GM21737 (cell line): Measurements from ENCODE around the gene PRXL2B.

Experiments used
- ATAC-seq: cut with Tn5 transposase; IDR thresholded peaks from one replicate; pipeline ENCODE4 v1.9.1; 2021; ENCODE audit warnings: mild to moderate bottlenecking, moderate library complexity; ENCODE audit not compliant: unreplicated experiment

The PRXL2B gene

GRCh38 chr1:2596530-2597333 is 10.2 kb downstream of the PRXL2B start:
- ATAC-seq, result no peak

- ATAC-seq, result no peak
These were observed 11.1 kb downstream of the PRXL2B start for GRCh38 chr1:2597441-2598328.

GRCh38 chr1:2598329-2598931 is 11.9 kb downstream of the PRXL2B start:
- no peak for ATAC-seq

- no peak for ATAC-seq
These were observed 15.2 kb downstream of the PRXL2B start for GRCh38 chr1:2601721-2602303.

GRCh38 chr1:2602311-2602835 is 15.8 kb downstream of the PRXL2B start:
- no peak for ATAC-seq

GRCh38 chr1:2602866-2603520 is 16.4 kb downstream of the PRXL2B start:
- no peak for ATAC-seq

- ATAC-seq, result no peak
These were observed 17.1 kb downstream of the PRXL2B start for GRCh38 chr1:2603521-2604155.

GRCh38 chr1:2604156-2604843 is 17.7 kb downstream of the PRXL2B start:
- no peak for ATAC-seq

GRCh38 chr1:2604844-2605508 is 18.4 kb downstream of the PRXL2B start:
- ATAC-seq, result no peak

GRCh38 chr1:2605509-2606395 is 19.2 kb downstream of the PRXL2B start:
- ATAC-seq, result no peak

- no peak for ATAC-seq
These were observed 19.9 kb downstream of the PRXL2B start for GRCh38 chr1:2606396-2606880.

GRCh38 chr1:2606881-2607621 is 20.5 kb downstream of the PRXL2B start:
- no peak for ATAC-seq

- ATAC-seq, result no peak
These were observed 21.1 kb downstream of the PRXL2B start for GRCh38 chr1:2607641-2608091.

- no peak for ATAC-seq
These were observed 22.9 kb downstream of the PRXL2B start for GRCh38 chr1:2609319-2610035.

GRCh38 chr1:2610036-2610959 is 23.7 kb downstream of the PRXL2B start:
- no peak for ATAC-seq
